Breast epithelium (tissue), 3 donors: ENCODE measurements around the gene RRAS.

Experiments
- POLR2A ChIP-seq: fragments of 450-650 bp; IDR thresholded peaks from one replicate; pipeline ENCODE4 v1.6.1; 2016; ENCODE audit warnings: antibody characterized with exemption, mild to moderate bottlenecking, moderate library complexity
- POLR2AphosphoS5 ChIP-seq, 3 donors: sonication (generic); formaldehyde crosslinking; IDR thresholded peaks; one replicate each; pipeline ENCODE4 v1.6.1; 2017; ENCODE audit warnings: antibody characterized with exemption in 3 of 3
- TF ChIP-seq, protein P1 (sequence below), 3 donors: fragments of 450-650 bp; IDR thresholded peaks; one replicate each; pipeline ENCODE4 v1.5.1; 2016 to 2017; ENCODE audit warnings: antibody characterized with exemption in 3 of 3, mild to moderate bottlenecking in 3 of 3, moderate library complexity in 3 of 3

DNA sequence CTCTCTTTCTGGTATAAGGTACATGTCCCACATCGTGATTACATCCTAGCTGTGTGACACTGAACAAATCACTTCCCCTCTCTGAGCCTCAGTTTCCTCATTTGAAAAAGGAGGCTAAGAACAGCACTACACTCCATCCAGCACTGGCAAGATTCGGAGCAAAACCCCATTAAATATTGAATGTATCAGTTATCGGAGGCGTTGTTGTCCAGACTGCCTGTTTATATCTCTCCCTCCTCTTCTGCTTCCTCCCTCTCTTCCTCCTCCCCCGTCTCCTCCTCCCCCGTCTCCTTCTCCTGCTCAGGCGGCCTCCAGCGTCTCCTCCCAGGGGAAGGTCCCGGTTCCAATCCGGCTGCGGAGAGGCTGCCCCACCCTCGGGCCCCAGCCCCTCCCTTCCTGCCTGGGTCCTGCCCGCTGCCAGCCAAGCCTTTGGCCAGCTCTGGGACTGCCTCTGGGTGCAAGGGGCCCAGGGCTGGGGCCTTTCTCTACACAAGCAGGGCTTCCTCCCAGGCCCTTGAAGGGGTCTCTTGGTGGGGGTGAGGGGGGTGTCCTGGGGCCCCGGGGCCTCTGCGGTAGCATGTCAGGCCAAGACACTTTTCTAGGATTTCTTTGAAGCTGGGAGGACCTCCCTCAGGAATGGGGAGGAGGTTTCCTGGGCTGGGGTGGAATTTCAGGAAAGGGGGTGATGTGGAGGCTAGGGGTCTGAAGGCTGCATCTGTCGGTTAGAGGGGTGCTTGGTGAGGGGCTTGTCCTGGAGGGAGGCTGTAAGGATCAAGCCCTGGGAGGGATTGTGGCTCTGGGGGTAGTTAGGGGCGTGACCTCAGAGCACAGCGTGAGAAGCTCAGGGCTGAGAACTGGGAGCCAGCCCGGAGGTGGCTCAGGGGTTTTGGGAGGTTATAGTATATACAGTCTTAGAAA lies 1.9 kb downstream of the RRAS start:
- TF ChIP-seq, protein P1, sequence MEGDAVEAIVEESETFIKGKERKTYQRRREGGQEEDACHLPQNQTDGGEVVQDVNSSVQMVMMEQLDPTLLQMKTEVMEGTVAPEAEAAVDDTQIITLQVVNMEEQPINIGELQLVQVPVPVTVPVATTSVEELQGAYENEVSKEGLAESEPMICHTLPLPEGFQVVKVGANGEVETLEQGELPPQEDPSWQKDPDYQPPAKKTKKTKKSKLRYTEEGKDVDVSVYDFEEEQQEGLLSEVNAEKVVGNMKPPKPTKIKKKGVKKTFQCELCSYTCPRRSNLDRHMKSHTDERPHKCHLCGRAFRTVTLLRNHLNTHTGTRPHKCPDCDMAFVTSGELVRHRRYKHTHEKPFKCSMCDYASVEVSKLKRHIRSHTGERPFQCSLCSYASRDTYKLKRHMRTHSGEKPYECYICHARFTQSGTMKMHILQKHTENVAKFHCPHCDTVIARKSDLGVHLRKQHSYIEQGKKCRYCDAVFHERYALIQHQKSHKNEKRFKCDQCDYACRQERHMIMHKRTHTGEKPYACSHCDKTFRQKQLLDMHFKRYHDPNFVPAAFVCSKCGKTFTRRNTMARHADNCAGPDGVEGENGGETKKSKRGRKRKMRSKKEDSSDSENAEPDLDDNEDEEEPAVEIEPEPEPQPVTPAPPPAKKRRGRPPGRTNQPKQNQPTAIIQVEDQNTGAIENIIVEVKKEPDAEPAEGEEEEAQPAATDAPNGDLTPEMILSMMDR (IDR thresholded peaks at IDR 0.05): no peak
- TF ChIP-seq POLR2A (no peak), POLR2AphosphoS5 (IDR thresholded peaks at IDR 0.05) (no peak)
